NCI-H2227 (cell line): Measurements from ENCODE around the gene SUN3.

Experiments
- DNase-seq: peaks from one replicate; lab custom pipeline; 2025; ENCODE audit not compliant: unreplicated experiment; lab: John Stamatoyannopoulos, UW

SUN3 gene

DNA sequence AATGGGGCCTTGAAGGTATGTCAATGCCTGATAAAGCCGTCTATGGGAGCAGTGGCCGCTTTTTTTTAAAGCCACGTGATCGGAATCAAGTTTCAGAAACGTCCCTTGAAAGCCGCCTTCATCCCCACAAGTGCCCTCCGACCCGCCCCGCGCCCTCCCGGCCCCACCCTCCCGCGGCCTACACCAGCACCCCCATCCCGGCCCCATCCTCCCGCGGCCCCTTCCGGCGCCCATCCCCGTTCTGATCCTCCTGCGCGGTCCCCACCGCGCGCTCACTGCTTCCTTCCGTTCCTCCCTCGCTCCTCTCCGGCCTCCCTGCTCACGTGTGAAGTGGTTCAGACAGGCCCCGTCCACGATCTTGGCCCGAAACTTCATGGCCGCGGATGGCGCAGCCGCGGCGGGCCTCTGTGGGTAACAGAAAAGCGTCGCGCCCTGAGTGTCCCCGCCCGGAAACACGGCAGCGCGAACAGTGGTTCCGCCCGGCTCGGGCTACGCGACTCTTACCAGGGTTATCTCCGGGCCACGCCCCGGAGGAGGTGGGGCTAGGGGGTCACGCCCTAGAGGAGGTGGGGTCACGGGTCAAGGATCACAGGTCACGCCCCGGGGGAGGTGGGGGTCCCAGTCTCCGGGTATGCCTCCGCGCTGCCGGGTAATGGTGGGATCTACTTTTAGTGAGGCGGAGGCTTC lies 49.6 kb downstream of the SUN3 start, which contains the start of gene HUS1:
Gene HUS1 (minus strand): TSS at position 471 of the 687 bp plus-strand sequence. CDS start 96 bp downstream, at position 375.
- peak; percentile 95 for DNase-seq

DNA sequence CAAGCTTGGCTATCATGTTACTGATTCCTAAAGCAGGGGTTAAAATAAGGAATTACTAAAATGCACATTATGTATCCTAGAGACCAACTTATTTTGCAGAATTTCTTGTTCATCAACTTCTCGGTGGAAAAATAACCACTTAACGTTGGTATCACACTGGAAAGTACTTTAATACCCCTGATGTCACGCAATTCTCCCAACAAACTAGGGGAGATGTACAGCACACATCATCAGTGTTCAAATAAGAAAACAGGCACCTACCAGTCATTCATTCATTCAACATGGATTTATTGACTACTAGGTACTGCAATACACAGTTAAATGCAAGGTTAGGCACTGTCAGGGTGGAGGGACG lies 50.1 kb downstream of the SUN3 start:
- DNase-seq: no peak

DNA sequence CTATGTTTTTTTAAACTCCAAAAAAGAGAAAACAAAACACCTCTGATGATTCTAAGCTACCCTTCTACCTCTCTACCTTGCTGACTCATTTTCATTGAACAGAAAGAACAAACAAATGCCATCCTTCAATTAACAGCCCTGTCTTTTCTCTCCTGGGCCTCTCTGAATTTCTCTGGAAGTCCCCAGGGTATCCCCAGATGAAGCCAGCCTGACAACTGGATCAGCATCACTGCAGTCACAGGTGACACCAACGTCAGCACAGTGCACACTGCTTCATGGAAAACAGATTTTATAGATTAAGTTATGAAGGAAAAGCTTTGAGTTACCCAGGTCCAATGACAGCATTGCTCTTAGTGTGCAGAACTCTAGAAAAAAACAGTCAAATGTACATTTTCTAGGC lies 55.2 kb downstream of the SUN3 start:
- no peak for DNase-seq

DNA sequence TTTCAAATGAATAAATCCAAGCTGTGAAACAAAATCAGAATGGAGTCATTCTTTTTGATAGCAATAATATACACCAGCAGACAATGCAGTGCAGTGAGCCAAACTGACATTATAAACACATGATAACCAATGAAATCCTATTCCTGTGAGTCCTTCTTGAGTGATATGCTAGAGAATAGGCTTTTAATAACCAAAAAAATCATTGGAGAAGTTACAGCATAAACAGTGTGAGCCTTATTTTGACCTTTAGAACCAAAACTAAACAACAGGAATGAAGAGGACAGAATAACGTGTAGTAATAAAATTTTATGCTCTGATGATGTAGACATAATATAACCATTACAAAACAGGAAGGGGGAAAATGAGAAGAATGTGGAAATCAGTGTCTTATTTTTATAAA lies 58.1 kb downstream of the SUN3 start:
- DNase-seq: no peak

DNA sequence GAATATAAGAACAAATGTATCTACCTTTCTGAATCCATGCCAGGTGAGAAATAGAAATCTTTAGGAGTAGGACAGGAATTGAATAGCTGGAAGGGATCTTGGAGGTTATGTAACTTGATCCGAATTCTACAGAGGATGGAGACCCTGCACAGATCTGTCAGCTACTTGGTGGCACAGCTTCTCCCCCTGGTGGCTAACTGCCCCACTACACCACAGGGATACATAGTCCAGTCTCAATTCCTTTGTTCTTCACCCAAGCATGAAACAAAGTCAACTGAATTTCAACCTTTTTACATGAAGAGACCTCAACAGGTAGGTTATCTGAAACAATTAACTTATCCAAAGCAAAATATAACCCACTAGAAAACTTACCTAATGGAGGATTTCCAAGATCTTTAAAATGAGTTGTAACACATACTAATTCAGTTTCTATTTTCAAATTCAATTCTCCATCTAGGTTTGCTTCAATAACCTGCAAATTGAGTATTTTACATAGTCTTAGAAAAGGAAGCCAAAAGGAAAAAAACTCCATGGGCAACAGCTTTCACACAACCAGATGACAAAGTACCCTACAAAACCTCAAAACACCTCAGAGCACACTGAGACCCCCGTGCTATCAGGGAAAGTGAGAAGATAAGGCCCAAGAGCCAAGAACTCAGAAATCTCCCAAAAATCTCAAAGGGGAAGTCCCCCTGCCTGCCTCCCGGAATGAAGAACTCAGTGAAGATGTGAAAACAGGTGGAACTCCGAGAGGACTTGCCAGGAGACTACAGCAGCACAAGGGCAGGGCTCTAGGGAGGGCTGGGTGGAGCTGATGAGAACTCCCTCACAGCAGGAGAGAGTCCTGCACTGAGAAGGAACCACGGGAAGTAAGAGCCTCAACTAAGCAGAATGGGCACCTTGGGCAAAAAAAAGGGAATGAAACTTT lies 59.8 kb downstream of the SUN3 start:
- peak; percentile 67 for DNase-seq

DNA sequence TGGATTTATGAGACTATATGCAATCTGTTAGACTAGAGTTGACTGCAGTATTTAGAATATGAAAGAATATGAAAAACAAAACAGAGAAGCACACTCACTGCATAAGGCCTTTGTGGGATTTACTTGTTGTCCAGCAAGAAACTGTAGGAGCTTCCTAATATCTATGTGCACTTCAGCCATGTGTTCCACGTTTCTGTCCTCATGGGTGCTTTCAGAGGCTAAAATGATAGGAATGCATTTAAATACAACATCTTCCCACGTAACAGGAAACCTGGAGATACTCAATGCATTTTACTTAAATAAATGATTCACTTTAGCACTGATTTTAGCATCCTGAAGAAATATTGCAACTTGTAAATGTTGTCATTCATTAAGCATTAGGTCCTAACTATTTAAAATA lies 61.2 kb downstream of the SUN3 start:
- DNase-seq: no peak

DNA sequence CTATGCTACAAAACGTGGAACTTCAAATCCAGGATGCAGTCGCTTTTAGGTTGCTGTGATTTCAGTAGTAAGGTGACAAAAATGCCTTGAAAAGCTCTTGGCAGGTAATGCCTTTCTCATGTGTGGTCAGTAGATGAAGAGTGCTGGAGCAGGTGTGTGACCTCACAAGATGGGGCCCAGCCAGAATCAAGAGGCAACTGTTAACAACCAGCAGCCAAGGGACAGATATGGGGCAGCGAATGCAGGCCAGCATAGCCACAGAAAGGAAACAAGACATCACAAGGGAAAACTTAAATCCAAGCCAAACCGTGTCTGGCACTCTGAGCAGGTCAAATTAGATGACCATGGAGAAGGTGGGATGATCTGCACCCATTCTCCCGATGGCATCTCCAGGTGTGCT lies 61.8 kb downstream of the SUN3 start:
- DNase-seq: no peak

DNA sequence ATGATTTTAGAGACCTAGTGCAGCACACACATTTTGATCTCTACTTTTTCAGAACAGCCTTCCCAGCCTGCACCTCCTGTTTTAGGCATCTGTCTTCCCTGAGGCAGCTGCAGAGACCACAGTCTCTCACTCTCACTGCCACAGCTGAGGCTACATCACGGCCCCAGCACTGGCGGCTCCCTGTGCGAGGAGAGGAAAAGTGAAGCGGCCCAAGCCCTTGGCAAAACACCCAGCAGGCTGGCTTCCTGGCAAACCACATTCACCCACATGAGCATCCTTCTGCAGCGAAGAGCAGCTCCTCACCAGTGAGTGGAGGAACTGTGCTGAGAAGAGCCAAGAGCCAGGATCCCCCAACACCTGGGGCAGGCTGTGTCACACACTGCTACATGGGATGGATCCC lies 63.5 kb downstream of the SUN3 start:
- no peak for DNase-seq

DNA sequence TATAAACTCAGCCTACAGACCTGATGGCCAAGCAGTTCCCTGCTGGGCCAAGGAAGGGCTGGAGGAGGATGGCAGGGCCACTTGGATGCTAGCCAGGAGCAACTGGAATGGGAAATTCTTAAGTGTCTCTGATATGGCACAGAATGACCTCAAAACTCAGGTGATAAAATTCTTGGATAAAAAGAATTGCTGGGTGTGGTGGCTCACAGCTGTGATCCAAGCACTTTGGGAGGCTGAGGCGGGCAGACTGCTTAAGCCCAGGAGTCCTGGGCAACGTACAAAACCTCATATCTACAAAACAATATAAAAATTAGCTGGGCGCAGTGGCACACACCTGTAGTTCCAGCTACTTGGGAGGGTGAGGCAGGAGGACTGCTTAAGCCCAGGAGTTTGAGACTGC lies 66.6 kb downstream of the SUN3 start:
- no peak for DNase-seq

DNA sequence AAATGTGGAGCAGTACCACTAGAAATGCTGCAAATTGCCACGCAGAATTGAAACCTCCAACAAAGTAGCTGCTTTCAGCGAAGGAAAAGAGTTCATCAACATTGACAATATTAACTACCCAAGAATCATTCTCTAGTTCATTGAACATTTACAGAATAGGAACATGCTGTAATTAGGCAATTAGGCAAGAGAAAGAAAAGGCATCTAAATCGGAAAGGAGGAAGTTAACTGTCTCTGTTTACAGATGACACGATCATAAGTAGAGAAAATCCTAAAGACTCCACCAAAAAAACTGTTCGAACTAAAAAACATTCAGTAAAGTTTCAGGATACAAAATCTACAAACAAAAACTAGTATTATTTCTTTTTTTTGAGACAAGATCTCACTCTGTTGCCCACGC lies 71.8 kb downstream of the SUN3 start:
- no peak for DNase-seq

DNA sequence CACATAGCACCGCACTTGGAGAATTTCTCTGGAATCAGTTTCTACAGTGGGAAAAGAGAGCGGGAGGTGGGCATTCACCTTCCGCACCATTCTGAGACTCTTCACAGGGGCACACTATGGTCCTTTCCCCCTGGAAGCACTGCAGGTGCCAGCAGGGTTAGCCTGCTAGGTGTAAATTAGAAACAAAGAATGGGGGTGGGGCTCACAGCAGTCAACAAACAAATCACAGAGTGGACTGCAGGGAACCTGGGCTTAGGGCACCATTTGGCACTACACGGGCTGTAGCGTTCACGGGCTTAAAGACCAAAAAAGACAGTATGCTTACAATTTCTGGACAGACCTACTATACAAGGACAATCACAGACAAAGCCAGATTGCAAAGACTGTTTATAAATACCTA lies 72.7 kb downstream of the SUN3 start:
- DNase-seq: no peak

DNA sequence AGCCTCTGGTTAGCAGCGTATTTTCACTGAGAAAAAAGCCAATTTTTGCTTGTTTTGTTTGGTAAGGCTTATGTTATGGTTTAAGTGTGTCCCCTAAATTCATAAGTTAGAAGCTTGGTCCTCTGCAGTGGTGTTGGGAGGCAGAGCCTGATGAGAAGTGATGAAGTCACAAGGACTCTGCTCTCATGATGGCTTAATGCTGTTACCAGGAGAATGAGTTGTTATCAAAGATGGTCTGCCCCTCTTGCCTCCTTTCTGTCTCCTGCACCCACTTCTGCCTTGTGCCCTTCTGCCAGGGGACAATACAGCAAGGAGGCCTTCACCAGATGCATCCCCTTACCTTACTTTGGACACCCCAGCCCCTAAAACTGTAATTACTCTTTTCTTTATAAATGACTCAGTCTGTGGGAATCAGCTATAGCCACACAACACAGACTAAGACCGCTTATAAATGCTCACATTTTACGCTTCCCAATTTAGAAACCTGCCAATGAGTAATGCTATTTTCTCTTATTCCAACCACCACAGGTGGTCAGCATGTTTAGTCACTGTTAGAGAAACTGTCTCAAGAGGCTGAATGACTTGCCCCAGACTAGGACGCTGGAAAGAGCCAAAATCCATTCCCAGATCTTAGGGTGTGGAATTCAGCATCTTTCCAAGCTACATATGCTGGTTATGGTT lies 74.5 kb downstream of the SUN3 start:
- DNase-seq: no peak

DNA sequence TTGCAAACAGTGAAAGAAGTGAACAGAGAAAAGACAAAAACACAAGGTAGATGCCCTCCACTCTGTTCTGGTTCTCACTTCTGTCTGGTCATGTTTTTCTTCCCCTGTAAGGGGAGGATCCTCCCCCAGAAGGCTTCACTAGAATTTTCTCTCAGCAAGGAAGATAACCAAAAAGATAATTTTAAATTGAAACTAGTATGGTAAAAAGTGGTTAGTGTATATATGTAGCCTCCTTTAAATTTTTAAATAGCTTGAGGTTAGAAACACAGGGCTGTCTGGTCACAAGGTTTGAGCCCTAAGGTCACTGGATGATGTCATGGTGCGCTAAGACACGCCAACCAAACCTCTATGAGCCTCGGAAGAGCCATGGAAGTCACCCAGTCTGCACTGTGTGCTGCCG lies 75.1 kb downstream of the SUN3 start:
- no peak for DNase-seq

DNA sequence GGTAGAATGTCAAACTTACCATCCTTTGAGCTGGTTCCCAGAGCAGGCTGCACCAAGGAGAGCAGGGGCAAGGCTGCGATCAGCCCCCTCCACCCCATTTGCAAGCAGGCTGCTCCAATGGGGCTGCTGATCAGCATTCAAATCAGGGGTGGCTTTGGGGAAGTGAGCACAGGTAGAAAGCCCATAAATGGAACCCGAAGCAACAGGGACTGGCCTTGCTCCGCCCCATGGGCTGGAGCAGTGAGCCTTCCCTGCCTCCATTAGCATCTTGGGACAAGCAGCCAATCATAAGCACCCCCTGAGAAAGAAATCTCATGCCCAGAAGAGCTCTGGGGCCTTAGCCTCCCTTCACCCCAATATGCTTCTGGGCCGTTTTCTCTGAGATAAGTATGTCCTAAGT lies 76.7 kb downstream of the SUN3 start:
- no peak for DNase-seq

DNA sequence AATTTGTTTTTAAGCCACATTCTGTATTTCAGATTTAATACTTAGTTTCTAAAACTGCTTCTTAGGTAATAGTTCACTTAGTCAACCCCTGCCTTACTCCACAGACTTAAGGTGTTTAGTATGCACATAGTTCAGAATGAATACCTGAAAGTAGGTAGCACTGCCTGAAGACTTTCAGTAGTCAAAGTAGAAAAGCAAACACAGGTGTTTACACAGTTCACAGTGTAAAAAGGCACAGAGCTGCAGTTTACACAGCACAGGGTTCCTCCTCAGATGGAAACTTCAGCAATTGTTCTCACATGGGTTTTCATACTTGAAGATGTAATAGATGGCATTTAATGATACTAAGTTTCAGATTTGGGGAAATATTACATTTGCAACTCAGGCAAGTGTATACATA lies 77.5 kb downstream of the SUN3 start:
- DNase-seq: no peak

DNA sequence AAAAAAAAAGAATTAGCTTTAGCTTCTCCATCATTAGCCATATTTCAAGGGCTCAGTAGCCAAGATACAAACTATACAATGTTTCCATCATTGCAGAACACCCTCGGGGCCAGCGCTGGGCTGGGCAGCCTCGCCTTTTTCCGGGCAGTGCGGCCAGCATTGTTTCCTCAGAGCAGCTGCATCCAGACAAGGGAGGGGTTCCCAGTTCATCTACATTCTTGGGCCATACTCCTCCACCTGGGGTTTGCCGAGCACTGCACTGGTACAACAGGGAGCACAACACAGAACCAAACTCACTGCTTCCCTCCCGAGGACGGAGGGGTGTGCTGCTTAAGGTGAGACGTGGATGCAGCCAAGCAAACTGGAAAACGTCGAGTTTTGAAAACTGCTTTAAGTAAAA lies 78.2 kb downstream of the SUN3 start:
- DNase-seq: no peak

DNA sequence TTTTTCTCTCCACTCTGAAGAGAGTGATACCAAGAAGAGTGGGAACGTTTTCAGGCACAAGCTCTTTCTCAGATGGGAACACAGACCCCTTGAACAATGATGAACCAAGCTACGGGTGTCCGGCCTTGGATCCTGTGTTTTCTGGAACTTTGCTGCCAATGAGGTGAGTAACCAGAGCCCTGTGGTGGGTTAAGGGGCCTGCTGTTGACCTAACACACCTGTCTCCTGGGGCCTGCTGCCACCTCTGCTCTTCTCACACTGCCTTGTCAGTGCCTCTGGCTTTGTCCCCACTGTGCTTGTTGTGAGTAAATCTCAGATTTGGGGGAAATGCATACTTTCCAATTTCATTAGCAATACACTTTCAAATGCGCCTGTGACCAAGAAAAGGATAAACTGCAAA lies 79.2 kb downstream of the SUN3 start:
- no peak for DNase-seq

DNA sequence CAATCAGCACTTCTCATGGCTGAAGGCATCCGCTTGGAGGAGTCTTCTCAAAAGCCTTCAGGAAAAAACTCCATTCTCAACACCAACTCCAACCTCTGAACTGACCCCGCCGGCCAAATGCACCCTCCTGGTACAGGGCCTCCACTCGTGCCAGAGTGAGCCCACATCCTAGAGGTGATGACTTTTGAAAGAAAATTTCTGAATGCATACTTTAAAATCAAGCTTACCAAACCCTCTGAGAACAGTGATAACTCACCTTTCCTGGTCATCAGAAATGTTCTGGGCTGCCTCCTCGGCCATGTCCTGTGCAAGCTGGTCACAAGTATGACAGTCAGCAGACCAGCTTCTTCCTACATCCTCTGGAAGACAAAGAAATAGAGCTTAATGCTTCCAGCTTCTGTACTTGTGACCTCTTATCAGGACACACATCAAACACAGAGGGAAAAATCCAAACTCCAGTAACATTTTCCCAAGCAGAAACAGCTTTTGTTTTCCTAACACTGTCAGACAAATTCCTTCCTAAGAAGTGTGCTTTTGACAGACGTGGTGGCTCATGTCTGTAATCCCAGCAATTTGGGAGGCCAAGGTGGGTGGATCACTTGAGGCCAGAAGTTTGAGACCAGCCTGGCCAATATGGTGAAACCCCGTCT lies 80.6 kb downstream of the SUN3 start, which contains the start of gene PKD1L1:
Gene PKD1L1 (minus strand): TSS at position 326 of the 650 bp plus-strand sequence. CDS start 26 bp downstream, at position 300.
- DNase-seq: no peak

DNA sequence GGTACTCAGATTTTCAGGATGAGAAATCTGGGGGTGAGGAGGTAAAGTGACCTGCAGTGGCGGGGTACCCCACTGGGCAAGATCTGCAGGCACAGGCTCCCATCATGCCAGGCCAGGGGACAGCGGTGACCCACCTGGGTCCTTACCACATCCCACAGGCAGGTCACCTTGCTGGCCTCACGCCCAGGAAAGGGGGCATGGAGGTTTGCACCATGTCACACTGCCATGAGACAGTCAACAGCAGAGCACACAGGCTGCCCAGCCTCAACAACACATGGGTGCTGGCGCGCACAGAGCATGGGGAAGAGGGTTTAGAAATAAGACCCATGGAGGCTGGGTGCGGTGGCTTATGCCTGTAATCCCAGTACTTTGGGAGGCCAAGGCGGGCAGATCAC lies 81.6 kb downstream of the SUN3 start:
- no peak for DNase-seq

DNA sequence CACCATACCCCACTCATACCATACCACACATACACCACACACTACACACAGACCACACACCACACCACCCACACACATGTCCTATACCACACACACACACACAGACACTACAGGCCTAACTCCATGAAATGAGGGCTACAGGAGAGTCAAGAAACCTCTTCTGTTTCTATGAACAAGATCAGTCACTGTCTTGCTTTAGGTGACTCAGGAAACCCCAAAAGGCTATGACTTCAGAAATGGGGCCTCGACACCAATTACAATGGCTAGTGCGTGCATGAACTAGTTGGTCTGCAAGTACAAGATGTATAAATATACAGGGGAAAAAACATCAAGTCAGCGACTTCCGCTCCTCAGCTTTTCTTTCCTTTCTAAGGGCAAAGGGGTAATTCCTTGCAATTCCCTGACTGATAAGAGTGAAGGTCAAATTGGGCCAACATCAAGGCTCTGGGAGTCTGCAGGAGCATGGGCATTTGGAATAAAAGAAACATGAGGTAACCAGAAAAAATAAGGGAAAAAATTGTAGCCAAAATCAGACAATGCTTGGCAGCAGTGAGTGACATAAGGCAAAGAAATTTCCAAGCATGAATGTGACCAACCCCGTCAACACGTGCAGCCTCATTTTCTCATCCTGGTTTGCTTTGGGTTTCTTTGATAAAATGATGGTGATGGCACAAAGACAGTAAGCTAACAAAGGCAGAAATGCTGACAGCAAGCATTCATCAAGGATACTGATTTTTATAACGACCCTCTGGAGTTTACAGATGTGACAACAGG lies 82.1 kb downstream of the SUN3 start:
- no peak for DNase-seq
